Measurements from ENCODE around the gene P3H1.
"Not testable (repeated sequence)": the region's sequence is repeated elsewhere in the genome, so short reads cannot be mapped to it uniquely, and the experiment has no call there.

The P3H1 gene

GRCh38 chr1:42733415-42734200 is 33.2 kb downstream of the P3H1 start:
- H3K27ac ChIP-seq: no peak overlapping the region
- TF ChIP-seq CTCF (conservative IDR thresholded peaks at IDR 0.05): no peak

- no peak for TF ChIP-seq CTCF (conservative IDR thresholded peaks at IDR 0.05)
- H3K27ac ChIP-seq: no peak overlapping the region
Measured at GRCh38 chr1:42732126-42732680, 34.6 kb downstream of the P3H1 start.

GRCh38 chr1:42731585-42731984 is 35.2 kb downstream of the P3H1 start:
- H3K27ac ChIP-seq: no peak overlapping the region
- TF ChIP-seq CTCF (conservative IDR thresholded peaks at IDR 0.05): no peak

- no peak overlapping the region for H3K27ac ChIP-seq
- peak; percentile 29 for TF ChIP-seq CTCF (conservative IDR thresholded peaks at IDR 0.05)
Measured at GRCh38 chr1:42730988-42731387, 35.8 kb downstream of the P3H1 start.

- H3K27ac ChIP-seq: no peak overlapping the region
- no peak for TF ChIP-seq CTCF (conservative IDR thresholded peaks at IDR 0.05)
Measured at GRCh38 chr1:42730002-42730401, 36.8 kb downstream of the P3H1 start.

- H3K27ac ChIP-seq: not testable (repeated sequence)
Measured at GRCh38 chr1:42725820-42726219, 41.0 kb downstream of the P3H1 start.

GRCh38 chr1:42723511-42723910 is 43.3 kb downstream of the P3H1 start:
- TF ChIP-seq CTCF (conservative IDR thresholded peaks at IDR 0.05): no peak
- no peak overlapping the region for H3K27ac ChIP-seq

GRCh38 chr1:42722403-42722802 is 44.4 kb downstream of the P3H1 start:
- not testable (repeated sequence) for H3K27ac ChIP-seq
